ENCODE data around the gene YPEL3. TPM values are rescaled to one million over a fixed set of nuclear protein-coding genes. Genes with fewer than 3 reads are reported as not detected.

The YPEL3 gene
- total and polyA plus RNA-seq, 2 of the 8 experiments (the other 6 are each of a cell fraction or from before 2014, with no cell fraction given), result 40.3 to 53.3 TPM

DNA sequence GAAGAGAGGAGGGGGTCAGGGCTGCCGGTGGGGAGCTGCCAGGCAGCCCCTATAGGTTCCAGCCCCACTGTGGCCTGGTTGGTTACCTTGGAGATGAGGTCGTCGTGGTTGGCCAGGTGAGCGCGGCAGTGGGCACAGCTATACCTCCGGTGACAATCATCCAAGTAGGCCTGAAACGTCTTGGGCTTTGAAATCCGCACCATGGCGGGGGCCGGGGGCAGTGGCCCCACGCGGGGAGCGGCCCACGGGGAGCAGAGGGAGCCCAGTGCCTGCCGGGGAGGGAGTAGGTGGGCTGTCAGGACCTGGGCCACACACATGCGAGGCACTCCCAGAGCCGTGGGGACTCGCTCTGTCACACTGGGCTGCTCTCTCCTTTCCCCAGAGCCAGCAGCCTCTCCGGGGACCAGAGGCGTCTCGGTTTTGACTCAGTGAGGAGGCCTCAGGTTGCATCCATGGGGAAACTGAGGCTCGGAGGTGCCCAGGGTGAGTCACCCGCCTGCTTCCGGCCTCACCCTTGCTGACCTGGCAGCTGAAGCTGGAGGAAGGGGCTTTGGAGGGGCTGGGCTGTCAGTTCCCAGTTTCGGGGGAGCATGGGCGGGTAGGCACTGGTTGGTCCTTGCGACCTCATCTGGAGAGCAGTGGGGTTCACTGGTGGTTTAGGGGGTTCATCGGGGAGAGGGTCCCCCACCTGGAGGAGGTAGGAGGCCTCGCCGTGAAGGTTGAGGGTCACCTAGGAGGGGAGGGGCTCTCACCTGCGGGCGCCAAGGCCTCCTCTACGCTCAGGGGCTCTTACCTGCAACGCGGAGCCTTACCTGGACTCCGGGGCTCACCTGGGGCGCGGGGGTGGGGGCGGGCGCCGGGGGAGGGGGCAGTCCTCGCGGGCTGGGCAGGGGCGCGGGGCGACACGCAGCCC, 591 bp downstream of the YPEL3 start:
- Histone ChIP-seq H3K4me3 (ENCODE audit: extremely low read depth in 1 of 4, insufficient read depth in 2 of 4, low read depth in 3 of 4, low read length in 4 of 4) (peak overlapping the region; percentile 46 to 61 (median 50)), H3K36me3 (ENCODE audit: control insufficient read depth in 2 of 4, insufficient read depth in 4 of 4, low read length in 3 of 4) (no peaks in the 10 kb centered on the region), H3K4ac (replicated peaks; ENCODE audit: insufficient read length, low read depth, low read length) (peak overlapping the region; percentile 64), H2BK5ac (ENCODE audit: low read depth, low read length) (peak overlapping the region; percentile 83), H3K23me2 (ENCODE audit: low read depth, low read length) (peaks cover 29% of the 10 kb centered on the region; the same call in 1 of the 2 replicates), H3K56ac (replicated peaks; ENCODE audit: insufficient read length, low read depth, low read length) (peak overlapping the region; percentile 62), H3K14ac (ENCODE audit: insufficient read length) (no peak overlapping the region), H3K79me1 (ENCODE audit: low read depth, low read length) (peaks cover 3% of the 10 kb centered on the region; the same call in 1 of the 2 replicates), H2AFZ (ENCODE audit: low read length) (no peak overlapping the region), H3K27me3 (replicated peaks in 1 of 4; ENCODE audit: control insufficient read depth in 3 of 4, extremely low read depth in 1 of 4, insufficient read depth in 3 of 4, low read length in 3 of 4) (0 out of 7 replicates have a peak, but pooled peaks cover 0 to 3% (median 0%) of the 10 kb centered on the region in 4 experiments), H4K91ac (replicated peaks; ENCODE audit: insufficient read length, low read length) (peak overlapping the region; percentile 82), H3K4me1 (replicated peaks in 1 of 4; ENCODE audit: control insufficient read depth in 3 of 4, insufficient read depth in 4 of 4, low read length in 3 of 4) (peaks cover 0 to 19% (median 10%) of the 10 kb centered on the region in 4 experiments; a peak in 6 of 7 replicates), H2BK120ac (replicated peaks; ENCODE audit: low read depth, low read length) (peak overlapping the region; percentile 89), H3K79me2 (ENCODE audit: control insufficient read depth in 1 of 2, insufficient read depth in 2 of 2, low read length in 2 of 2) (peaks cover 11 to 41% of the 10 kb centered on the region in 2 experiments), H4K20me1 (replicated peaks in 1 of 2; ENCODE audit: control insufficient read depth in 1 of 2, insufficient read depth in 2 of 2, low read length in 2 of 2) (peaks cover 0 to 14% of the 10 kb centered on the region in 2 experiments), H2BK12ac (ENCODE audit: low read depth, low read length) (peak overlapping the region; percentile 75; the same call in 1 of the 2 replicates), H3K9ac (replicated peaks in 1 of 4; ENCODE audit: extremely low read depth in 1 of 4, low read depth in 3 of 4, low read length in 3 of 4) (peak overlapping the region; percentile 54 to 73 (median 72)), H3K23ac (ENCODE audit: insufficient read length) (no peak overlapping the region), H3K9me3 (ENCODE audit: insufficient read depth in 2 of 2, low read depth in 1 of 2, low read length in 1 of 2) (no peaks in the 10 kb centered on the region), H2BK15ac (ENCODE audit: low read length) (peak overlapping the region; percentile 72; the same call in 1 of the 2 replicates), H4K5ac (ENCODE audit: insufficient read length, low read depth, low read length) (no peak overlapping the region), H3K27ac (ENCODE audit: low read depth, low read length) (peak overlapping the region; percentile 81), H4K8ac (ENCODE audit: extremely low read depth, insufficient read depth, low read length) (peak overlapping the region; percentile 82; the same call in 1 of the 2 replicates), H2AK5ac (ENCODE audit: low read depth, low read length) (no peak overlapping the region), H3K4me2 (ENCODE audit: insufficient read depth in 1 of 2, low read depth in 2 of 2, low read length in 2 of 2) (peak overlapping the region; percentile 56 to 93), H3K18ac (ENCODE audit: extremely low read depth, low read length) (peak overlapping the region; percentile 60), H2BK20ac (ENCODE audit: low read length) (0 out of 2 replicates have a peak overlapping the region, but pooled peaks have one; percentile 32)
- DNase-seq (ENCODE audit: low read depth in 1 of 2, low spot score in 2 of 2) (no peak), FAIRE-seq (no peak)
- TF ChIP-seq HDAC2 (IDR thresholded peaks at IDR 0.05; ENCODE audit: borderline replicate concordance in 1 of 2, low read depth in 2 of 2, low read length in 2 of 2), result no peak
- no peak for TF ChIP-seq KDM5A (IDR thresholded peaks at IDR 0.05; ENCODE audit: low read length)
- no peak for TF ChIP-seq KDM1A (IDR thresholded peaks at IDR 0.05; ENCODE audit: borderline replicate concordance, low read length)
- no peak for TF ChIP-seq PHF8 (conservative IDR thresholded peaks at IDR 0.05; ENCODE audit: low read depth, low read length)
- no peak for TF ChIP-seq POLR2AphosphoS5 (IDR thresholded peaks at IDR 0.05; ENCODE audit: low read depth, low read length)
- no peak for TF ChIP-seq SUZ12 (IDR thresholded peaks at IDR 0.05; ENCODE audit: low read length)
- no peak; the same call in 1 of the 2 replicates for TF ChIP-seq RBBP5 (IDR thresholded peaks at IDR 0.05; ENCODE audit: borderline replicate concordance, low read depth, low read length)
- no peak for TF ChIP-seq YY1 (IDR thresholded peaks at IDR 0.05; ENCODE audit: low read depth, low read length)
- no peak for TF ChIP-seq FOSL1 (IDR thresholded peaks at IDR 0.05; ENCODE audit: insufficient read depth, low read depth, low read length)
- TF ChIP-seq RXRA (IDR thresholded peaks at IDR 0.05; ENCODE audit: insufficient read depth, low read depth, low read length), result no peak
- CTCF ChIA-PET (ENCODE audit: partially characterized antibody), result interaction anchor here (0.7 to 1.7 kb wide), 2 partner anchors 13 to 40 kb away, joined by 3 to 6 read pairs; no protein-coding TSS in a partner anchor
- POLR2A ChIA-PET (ENCODE audit: partially characterized antibody), result interaction anchor here (0.9 to 14.0 kb wide), 4 partner anchors 13 to 505 kb away, joined by 3 to 353 read pairs (median 86); partner anchors contain the start of genes ALDOA, GDPD3 and PPP4C
- 56% methylated on average over 32 of the region's 47 CpGs; no CpG with 5 or more reads in 1 of the 2 experiments for WGBS, 2 experiments (ENCODE audit: extremely low coverage in 1 of 2, insufficient coverage in 1 of 2, insufficient read length in 1 of 2, insufficient replicate concordance in 2 of 2, low coverage in 1 of 2, low lambda C conversion rate in 2 of 2, missing lambda C conversion rate in 1 of 2)
